ENCODE measurements around the gene SEC24D.

Gene SEC24D

GRCh38 chr4:118749347-118749988 is 86.5 kb downstream of the SEC24D start:
- Mint-ChIP-seq H3K27me3 (no peaks in the 10 kb centered on the region), H3K4me3 (no peak overlapping the region), H3K36me3 (ENCODE audit: low read depth) (peaks cover 63% of the 10 kb centered on the region), H3K4me1 (ENCODE audit: low read depth) (no peaks in the 10 kb centered on the region), H3K9me3 (no peaks in the 10 kb centered on the region), H3K27ac (no peak overlapping the region)
- DNase-seq, result no peak

GRCh38 chr4:118746251-118746919 is 89.5 kb downstream of the SEC24D start:
- H3K4me3 Mint-ChIP-seq, result no peak overlapping the region
- H3K27me3 Mint-ChIP-seq, result no peaks in the 10 kb centered on the region
- H3K9me3 Mint-ChIP-seq, result no peaks in the 10 kb centered on the region
- no peak for DNase-seq
- no peaks in the 10 kb centered on the region for H3K4me1 Mint-ChIP-seq (ENCODE audit: low read depth)
- H3K36me3 Mint-ChIP-seq (ENCODE audit: low read depth), result peaks cover 60% of the 10 kb centered on the region
- H3K27ac Mint-ChIP-seq, result no peak overlapping the region

- H3K9me3 Mint-ChIP-seq, result no peaks in the 10 kb centered on the region
- DNase-seq, result no peak
- H3K4me1 Mint-ChIP-seq (ENCODE audit: low read depth), result no peaks in the 10 kb centered on the region
- no peak overlapping the region for H3K4me3 Mint-ChIP-seq
- H3K27ac Mint-ChIP-seq, result peak overlapping the region; percentile 38
- peaks cover 59% of the 10 kb centered on the region for H3K36me3 Mint-ChIP-seq (ENCODE audit: low read depth)
- H3K27me3 Mint-ChIP-seq, result no peaks in the 10 kb centered on the region
Measured at GRCh38 chr4:118745357-118745756, 90.6 kb downstream of the SEC24D start.

- H3K4me3 Mint-ChIP-seq, result no peak overlapping the region
- H3K9me3 Mint-ChIP-seq, result no peaks in the 10 kb centered on the region
- H3K27me3 Mint-ChIP-seq, result no peaks in the 10 kb centered on the region
- no peak overlapping the region for H3K27ac Mint-ChIP-seq
- peaks cover 66% of the 10 kb centered on the region for H3K36me3 Mint-ChIP-seq (ENCODE audit: low read depth)
- H3K4me1 Mint-ChIP-seq (ENCODE audit: low read depth), result no peaks in the 10 kb centered on the region
- DNase-seq, result no peak
Measured at GRCh38 chr4:118743867-118744266, 92.1 kb downstream of the SEC24D start.

- Mint-ChIP-seq H3K27me3 (no peaks in the 10 kb centered on the region), H3K9me3 (no peaks in the 10 kb centered on the region), H3K36me3 (ENCODE audit: low read depth) (peaks cover 78% of the 10 kb centered on the region), H3K27ac (no peak overlapping the region), H3K4me3 (no peak overlapping the region), H3K4me1 (ENCODE audit: low read depth) (no peaks in the 10 kb centered on the region)
- DNase-seq, result no peak
Measured at GRCh38 chr4:118742050-118742449, 93.9 kb downstream of the SEC24D start.

- Mint-ChIP-seq H3K36me3 (ENCODE audit: low read depth) (peaks cover 79% of the 10 kb centered on the region), H3K27ac (no peak overlapping the region), H3K27me3 (no peaks in the 10 kb centered on the region), H3K4me1 (ENCODE audit: low read depth) (no peaks in the 10 kb centered on the region), H3K9me3 (no peaks in the 10 kb centered on the region), H3K4me3 (no peak overlapping the region)
- DNase-seq, result no peak
Measured at GRCh38 chr4:118741301-118741855, 94.5 kb downstream of the SEC24D start.

- Mint-ChIP-seq H3K4me1 (ENCODE audit: low read depth) (no peaks in the 10 kb centered on the region), H3K4me3 (no peak overlapping the region), H3K36me3 (ENCODE audit: low read depth) (peaks cover 83% of the 10 kb centered on the region), H3K27me3 (no peaks in the 10 kb centered on the region), H3K27ac (no peak overlapping the region), H3K9me3 (no peaks in the 10 kb centered on the region)
- DNase-seq, result no peak
Measured at GRCh38 chr4:118740869-118741268, 95.1 kb downstream of the SEC24D start.

GRCh38 chr4:118739022-118739713 is 96.8 kb downstream of the SEC24D start:
- peaks cover 80% of the 10 kb centered on the region for H3K36me3 Mint-ChIP-seq (ENCODE audit: low read depth)
- no peak overlapping the region for H3K27ac Mint-ChIP-seq
- no peaks in the 10 kb centered on the region for H3K9me3 Mint-ChIP-seq
- no peak overlapping the region for H3K4me3 Mint-ChIP-seq
- no peak for DNase-seq
- no peaks in the 10 kb centered on the region for H3K4me1 Mint-ChIP-seq (ENCODE audit: low read depth)
- no peaks in the 10 kb centered on the region for H3K27me3 Mint-ChIP-seq

- H3K36me3 Mint-ChIP-seq (ENCODE audit: low read depth), result peaks cover 79% of the 10 kb centered on the region
- no peak overlapping the region for H3K27ac Mint-ChIP-seq
- no peaks in the 10 kb centered on the region for H3K27me3 Mint-ChIP-seq
- H3K4me3 Mint-ChIP-seq, result no peak overlapping the region
- no peaks in the 10 kb centered on the region for H3K9me3 Mint-ChIP-seq
- DNase-seq, result no peak
- no peaks in the 10 kb centered on the region for H3K4me1 Mint-ChIP-seq (ENCODE audit: low read depth)
Measured at GRCh38 chr4:118738090-118738489, 97.8 kb downstream of the SEC24D start.

GRCh38 chr4:118736900-118737299 is 99.0 kb downstream of the SEC24D start:
- no peaks in the 10 kb centered on the region for H3K9me3 Mint-ChIP-seq
- no peak for DNase-seq
- no peaks in the 10 kb centered on the region for H3K4me1 Mint-ChIP-seq (ENCODE audit: low read depth)
- no peak overlapping the region for H3K4me3 Mint-ChIP-seq
- H3K36me3 Mint-ChIP-seq (ENCODE audit: low read depth), result peaks cover 79% of the 10 kb centered on the region
- H3K27ac Mint-ChIP-seq, result no peak overlapping the region
- H3K27me3 Mint-ChIP-seq, result no peaks in the 10 kb centered on the region

- H3K4me1 Mint-ChIP-seq (ENCODE audit: low read depth), result peaks cover 14% of the 10 kb centered on the region
- DNase-seq, result no peak
- H3K9me3 Mint-ChIP-seq, result no peaks in the 10 kb centered on the region
- no peaks in the 10 kb centered on the region for H3K27me3 Mint-ChIP-seq
- H3K36me3 Mint-ChIP-seq (ENCODE audit: low read depth), result peaks cover 87% of the 10 kb centered on the region
- no peak overlapping the region for H3K27ac Mint-ChIP-seq
- no peak overlapping the region for H3K4me3 Mint-ChIP-seq
Measured at GRCh38 chr4:118734491-118735205, 101.3 kb downstream of the SEC24D start.

GRCh38 chr4:118732591-118733330 is 103.2 kb downstream of the SEC24D start:
- no peaks in the 10 kb centered on the region for H3K27me3 Mint-ChIP-seq

GRCh38 chr4:118730683-118731082 is 105.2 kb downstream of the SEC24D start:
- DNase-seq, result no peak
- Mint-ChIP-seq H3K9me3 (no peaks in the 10 kb centered on the region), H3K27ac (no peak overlapping the region), H3K4me3 (no peak overlapping the region), H3K4me1 (ENCODE audit: low read depth) (peaks cover 19% of the 10 kb centered on the region), H3K27me3 (no peaks in the 10 kb centered on the region), H3K36me3 (ENCODE audit: low read depth) (peaks cover 89% of the 10 kb centered on the region)

More at GRCh38 chr4:118732591-118733330, 103.2 kb downstream of the SEC24D start:
- H3K9me3 Mint-ChIP-seq, result no peaks in the 10 kb centered on the region
- peaks cover 19% of the 10 kb centered on the region for H3K4me1 Mint-ChIP-seq (ENCODE audit: low read depth)
- no peak overlapping the region for H3K27ac Mint-ChIP-seq
- no peak for DNase-seq
- peaks cover 86% of the 10 kb centered on the region for H3K36me3 Mint-ChIP-seq (ENCODE audit: low read depth)
- H3K4me3 Mint-ChIP-seq, result no peak overlapping the region
